ENCODE results near the gene STK11.
"Not testable (repeated sequence)": the region's sequence is repeated elsewhere in the genome, so short reads cannot be mapped to it uniquely, and the experiment has no call there.

Gene STK11

GRCh38 chr19:1200614-1201013 lies 5.0 kb upstream of the STK11 start:
- in situ Hi-C loops (cut with HindIII; ENCODE audit: low pct_ligation_motif_present, low pct_unique_long_range_greater_than_20kb, low sequenced_read_pairs) = not testable (repeated sequence)

DNA sequence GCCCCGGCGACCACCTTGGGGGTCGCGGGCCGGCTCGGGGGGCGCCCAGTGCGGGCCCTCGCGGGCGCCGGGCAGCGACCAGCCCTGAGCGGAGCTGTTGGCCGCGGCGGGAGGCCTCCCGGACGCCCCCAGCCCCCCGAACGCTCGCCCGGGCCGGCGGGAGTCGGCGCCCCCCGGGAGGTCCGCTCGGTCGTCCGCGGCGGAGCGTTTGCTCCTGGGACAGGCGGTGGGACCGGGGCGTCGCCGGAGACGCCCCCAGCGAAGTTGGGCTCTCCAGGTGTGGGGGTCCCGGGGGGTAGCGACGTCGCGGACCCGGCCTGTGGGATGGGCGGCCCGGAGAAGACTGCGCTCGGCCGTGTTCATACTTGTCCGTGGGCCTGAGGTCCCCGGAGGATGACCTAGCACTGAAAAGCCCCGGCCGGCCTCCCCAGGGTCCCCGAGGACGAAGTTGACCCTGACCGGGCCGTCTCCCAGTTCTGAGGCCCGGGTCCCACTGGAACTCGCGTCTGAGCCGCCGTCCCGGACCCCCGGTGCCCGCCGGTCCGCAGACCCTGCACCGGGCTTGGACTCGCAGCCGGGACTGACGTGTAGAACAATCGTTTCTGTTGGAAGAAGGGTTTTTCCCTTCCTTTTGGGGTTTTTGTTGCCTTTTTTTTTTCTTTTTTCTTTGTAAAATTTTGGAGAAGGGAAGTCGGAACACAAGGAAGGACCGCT lies 729 bp downstream of the STK11 start:
- no peak for DNase-seq
- in situ Hi-C loops (cut with HindIII; ENCODE audit: low pct_ligation_motif_present, low pct_unique_long_range_greater_than_20kb, low sequenced_read_pairs) = no loop called here

More at GRCh38 chr19:1200614-1201013, 5.0 kb upstream of the STK11 start:
- DNase-seq = not testable (repeated sequence)

GRCh38 chr19:1206864-1207450 lies 1.4 kb downstream of the STK11 start:
- in situ Hi-C loops (cut with HindIII; ENCODE audit: low pct_ligation_motif_present, low pct_unique_long_range_greater_than_20kb, low sequenced_read_pairs) = no loop called here
- no peak for DNase-seq

DNA sequence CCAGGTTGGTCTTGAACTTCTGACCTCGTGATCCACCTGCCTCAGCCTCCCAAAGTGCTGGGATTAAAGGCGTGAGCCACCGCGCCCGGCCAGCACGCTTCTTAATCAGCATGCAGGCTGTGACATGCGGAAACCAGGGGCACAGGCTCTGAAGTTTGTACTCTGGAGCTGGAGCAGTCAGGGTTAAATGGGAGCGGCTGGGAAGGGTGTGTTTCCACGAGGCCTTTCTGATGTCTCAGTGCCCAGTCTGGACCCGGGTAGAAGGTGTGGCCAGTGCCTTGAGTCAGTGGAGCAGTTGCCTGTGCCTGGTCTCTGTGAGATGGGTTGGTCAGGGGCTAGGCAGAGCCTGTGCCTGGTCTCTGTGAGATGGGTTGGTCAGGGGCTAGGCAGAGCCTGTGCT lies 3.3 kb downstream of the STK11 start:
- DNase-seq; in situ Hi-C loops (cut with HindIII; ENCODE audit: low pct_ligation_motif_present, low pct_unique_long_range_greater_than_20kb, low sequenced_read_pairs): not testable (repeated sequence)

- no peak for DNase-seq
- in situ Hi-C loops (cut with HindIII; ENCODE audit: low pct_ligation_motif_present, low pct_unique_long_range_greater_than_20kb, low sequenced_read_pairs) = no loop called here
These were observed 4.6 kb downstream of the STK11 start for GRCh38 chr19:1210227-1210538.

- no peak for DNase-seq
- in situ Hi-C loops (cut with HindIII; ENCODE audit: low pct_ligation_motif_present, low pct_unique_long_range_greater_than_20kb, low sequenced_read_pairs) = no loop called here
These were observed 6.1 kb downstream of the STK11 start for GRCh38 chr19:1211494-1212234.

DNA sequence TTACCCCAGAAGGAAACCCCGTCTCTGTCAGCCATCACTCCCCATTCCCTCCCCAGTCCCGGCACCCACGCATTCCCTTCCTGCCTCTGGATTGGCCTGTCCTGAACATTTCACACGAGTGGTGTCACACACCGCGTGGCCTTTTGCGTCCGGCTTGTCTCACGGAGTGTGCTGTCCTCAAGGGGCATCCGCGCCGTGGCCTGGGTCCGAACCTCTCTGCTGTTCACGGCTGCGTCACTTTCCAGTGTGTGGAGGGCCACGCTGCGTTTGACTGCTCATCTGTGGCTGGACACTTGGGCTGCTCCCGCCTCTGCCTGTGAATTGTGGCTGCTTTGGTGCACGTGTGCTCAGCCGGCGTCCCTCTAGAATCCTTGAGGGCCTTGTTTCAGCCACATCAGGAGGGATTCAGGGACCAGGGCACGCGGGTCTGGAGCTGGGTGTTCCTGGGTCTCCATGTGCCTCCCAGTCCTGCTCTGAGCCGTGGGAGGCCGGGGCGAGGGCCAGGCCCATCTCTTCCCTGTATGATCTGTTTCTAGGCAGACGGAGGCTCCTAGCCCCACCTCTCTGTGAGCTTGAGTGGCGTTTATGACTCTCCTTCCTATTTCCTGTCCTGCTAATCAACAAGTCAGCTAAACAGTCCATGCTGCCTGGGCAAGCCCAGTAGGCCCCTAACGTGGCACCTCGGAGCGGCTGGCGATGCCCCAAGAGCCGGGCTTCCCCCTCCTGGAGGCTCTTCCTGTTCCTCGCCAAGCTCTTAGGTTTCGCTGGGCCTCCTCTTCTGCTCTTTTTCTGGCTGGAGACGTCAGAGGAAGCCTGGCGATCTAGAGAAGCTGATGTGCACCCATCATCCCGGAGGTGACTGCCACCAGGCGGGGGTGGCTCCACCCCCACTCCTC lies 8.1 kb downstream of the STK11 start:
- DNase-seq = no peak
- in situ Hi-C loops (cut with HindIII; ENCODE audit: low pct_ligation_motif_present, low pct_unique_long_range_greater_than_20kb, low sequenced_read_pairs) = no loop called here

- in situ Hi-C loops (cut with HindIII; ENCODE audit: low pct_ligation_motif_present, low pct_unique_long_range_greater_than_20kb, low sequenced_read_pairs) = no loop called here
- DNase-seq = no peak
These were observed 8.8 kb downstream of the STK11 start for GRCh38 chr19:1214299-1214861.

- in situ Hi-C loops (cut with HindIII; ENCODE audit: low pct_ligation_motif_present, low pct_unique_long_range_greater_than_20kb, low sequenced_read_pairs) = no loop called here
- no peak for DNase-seq
These were observed 9.5 kb downstream of the STK11 start for GRCh38 chr19:1214862-1215731.

DNA sequence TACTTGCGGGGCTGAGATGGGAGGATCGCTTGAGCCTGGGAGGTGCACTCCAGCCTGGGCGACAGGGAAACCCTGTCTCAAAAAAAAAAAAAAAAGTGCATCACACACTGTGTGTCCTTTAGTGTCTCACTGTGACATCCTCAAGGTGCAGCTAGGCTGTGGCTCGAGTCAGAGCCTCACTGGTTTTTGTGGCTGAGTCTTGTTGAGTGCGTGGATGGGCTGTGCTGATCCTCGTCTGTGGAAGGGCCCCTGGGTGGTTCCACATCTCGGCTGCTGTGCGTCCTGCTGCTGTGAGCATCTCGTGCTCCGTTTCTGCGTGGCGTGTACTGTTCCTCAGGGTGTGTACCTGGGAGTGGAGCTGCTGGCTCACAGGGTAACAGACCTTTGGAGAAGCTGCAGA lies 11.2 kb downstream of the STK11 start:
- in situ Hi-C loops (cut with HindIII; ENCODE audit: low pct_ligation_motif_present, low pct_unique_long_range_greater_than_20kb, low sequenced_read_pairs) = no loop called here
- DNase-seq = no peak

GRCh38 chr19:1217366-1217765 lies 11.8 kb downstream of the STK11 start:
- in situ Hi-C loops (cut with HindIII; ENCODE audit: low pct_ligation_motif_present, low pct_unique_long_range_greater_than_20kb, low sequenced_read_pairs) = no loop called here
- no peak for DNase-seq

DNA sequence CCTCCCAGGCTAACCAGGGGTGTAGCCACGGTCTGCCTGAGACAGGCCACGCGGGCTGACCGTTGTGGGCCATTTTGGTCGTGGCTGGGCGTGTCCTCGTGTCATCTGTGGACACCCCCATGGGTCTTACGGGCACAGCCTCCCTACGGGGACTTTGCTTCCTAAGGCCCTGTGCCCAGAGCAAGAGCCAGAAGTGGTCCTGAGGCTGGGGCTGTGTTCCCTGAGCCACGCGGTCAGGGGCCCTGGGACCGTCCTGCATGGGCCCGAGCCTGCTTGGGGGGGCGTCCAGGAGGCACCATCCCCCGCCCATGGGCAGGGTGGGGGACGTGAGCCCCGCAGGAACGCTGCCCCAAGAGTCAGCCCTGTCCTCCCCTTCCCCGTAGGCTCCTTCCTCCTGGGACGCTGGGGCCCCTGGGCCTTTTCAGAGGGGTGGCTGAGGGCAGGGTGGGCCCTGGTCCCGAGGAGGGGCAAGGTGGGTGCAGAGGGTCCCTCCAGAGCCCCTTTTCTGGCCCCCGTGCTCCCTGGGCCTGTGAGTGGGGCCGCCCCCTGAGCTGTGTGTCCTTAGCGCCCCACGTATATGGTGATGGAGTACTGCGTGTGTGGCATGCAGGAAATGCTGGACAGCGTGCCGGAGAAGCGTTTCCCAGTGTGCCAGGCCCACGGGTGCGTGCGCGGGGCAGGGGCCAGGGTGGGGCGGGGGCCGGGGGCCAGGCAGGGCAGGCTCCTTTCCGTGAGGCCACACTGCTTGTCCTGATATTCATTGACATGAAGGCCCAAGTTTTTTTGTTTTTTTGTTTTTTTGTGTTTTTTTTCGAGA lies 13.4 kb downstream of the STK11 start:
- in situ Hi-C loops (cut with HindIII; ENCODE audit: low pct_ligation_motif_present, low pct_unique_long_range_greater_than_20kb, low sequenced_read_pairs) = no loop called here
- no peak for DNase-seq

DNA sequence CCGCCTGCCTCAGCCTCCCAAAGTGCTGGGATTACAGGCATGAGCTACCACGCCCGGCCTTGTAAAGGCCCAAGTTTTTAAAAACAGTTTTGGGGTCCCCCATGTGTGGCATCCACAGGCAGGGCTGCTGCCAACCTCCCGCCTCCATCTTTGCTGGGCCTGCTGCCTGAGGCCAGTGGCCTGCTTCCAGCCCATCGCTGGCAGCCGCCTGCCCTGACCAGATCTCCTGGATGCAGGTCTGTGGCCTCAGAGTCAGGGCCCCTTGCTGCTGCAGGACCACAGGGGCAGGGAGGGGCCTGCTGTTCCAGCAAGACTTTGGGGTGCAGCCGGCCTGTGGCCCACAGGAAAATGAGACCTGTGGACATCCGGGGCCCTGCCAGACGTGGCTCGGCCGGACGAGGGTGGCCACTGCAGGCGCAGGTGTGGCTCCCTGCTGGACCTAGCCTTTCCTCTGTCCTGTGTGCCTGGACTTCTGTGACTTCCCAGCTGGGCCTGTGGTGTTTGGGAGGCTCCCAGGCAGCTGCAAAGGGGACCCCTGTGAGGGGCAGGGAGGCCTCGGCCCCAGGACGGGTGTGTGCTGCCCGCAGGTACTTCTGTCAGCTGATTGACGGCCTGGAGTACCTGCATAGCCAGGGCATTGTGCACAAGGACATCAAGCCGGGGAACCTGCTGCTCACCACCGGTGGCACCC lies 14.4 kb downstream of the STK11 start:
- DNase-seq = no peak
- in situ Hi-C loops (cut with HindIII; ENCODE audit: low pct_ligation_motif_present, low pct_unique_long_range_greater_than_20kb, low sequenced_read_pairs) = no loop called here

DNA sequence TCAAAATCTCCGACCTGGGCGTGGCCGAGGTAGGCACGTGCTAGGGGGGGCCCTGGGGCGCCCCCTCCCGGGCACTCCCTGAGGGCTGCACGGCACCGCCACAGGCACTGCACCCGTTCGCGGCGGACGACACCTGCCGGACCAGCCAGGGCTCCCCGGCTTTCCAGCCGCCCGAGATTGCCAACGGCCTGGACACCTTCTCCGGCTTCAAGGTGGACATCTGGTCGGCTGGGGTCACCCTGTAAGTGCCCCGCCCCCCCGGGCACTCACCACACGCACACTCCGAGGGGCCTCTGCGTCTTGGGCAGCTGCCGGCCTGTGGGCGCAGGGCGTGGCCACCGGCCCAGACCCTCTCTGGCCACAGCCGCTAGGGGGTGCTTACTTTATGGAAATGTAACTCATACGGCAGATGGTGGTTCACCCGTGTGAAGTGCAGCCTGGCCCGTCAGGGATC lies 14.9 kb downstream of the STK11 start:
- DNase-seq = no peak
- in situ Hi-C loops (cut with HindIII; ENCODE audit: low pct_ligation_motif_present, low pct_unique_long_range_greater_than_20kb, low sequenced_read_pairs) = no loop called here

GRCh38 chr19:1220976-1221903 lies 15.7 kb downstream of the STK11 start:
- peak; percentile 37 for DNase-seq
- in situ Hi-C loops (cut with HindIII; ENCODE audit: low pct_ligation_motif_present, low pct_unique_long_range_greater_than_20kb, low sequenced_read_pairs) = no loop called here

- in situ Hi-C loops (cut with HindIII; ENCODE audit: low pct_ligation_motif_present, low pct_unique_long_range_greater_than_20kb, low sequenced_read_pairs) = no loop called here
- no peak for DNase-seq
These were observed 16.3 kb downstream of the STK11 start for GRCh38 chr19:1221904-1222255.

Measured in ACHN (cell line).